ENCODE results near the gene SGTA. TPM values are rescaled to one million over a fixed set of nuclear protein-coding genes. Genes with fewer than 3 reads are reported as not detected.

SGTA gene
- total RNA-seq, 3 donors from 2014 or later (not counting 1 experiment from before 2014, with no cell fraction given), result 35.2 to 38.1 (median 36.2) TPM

DNA sequence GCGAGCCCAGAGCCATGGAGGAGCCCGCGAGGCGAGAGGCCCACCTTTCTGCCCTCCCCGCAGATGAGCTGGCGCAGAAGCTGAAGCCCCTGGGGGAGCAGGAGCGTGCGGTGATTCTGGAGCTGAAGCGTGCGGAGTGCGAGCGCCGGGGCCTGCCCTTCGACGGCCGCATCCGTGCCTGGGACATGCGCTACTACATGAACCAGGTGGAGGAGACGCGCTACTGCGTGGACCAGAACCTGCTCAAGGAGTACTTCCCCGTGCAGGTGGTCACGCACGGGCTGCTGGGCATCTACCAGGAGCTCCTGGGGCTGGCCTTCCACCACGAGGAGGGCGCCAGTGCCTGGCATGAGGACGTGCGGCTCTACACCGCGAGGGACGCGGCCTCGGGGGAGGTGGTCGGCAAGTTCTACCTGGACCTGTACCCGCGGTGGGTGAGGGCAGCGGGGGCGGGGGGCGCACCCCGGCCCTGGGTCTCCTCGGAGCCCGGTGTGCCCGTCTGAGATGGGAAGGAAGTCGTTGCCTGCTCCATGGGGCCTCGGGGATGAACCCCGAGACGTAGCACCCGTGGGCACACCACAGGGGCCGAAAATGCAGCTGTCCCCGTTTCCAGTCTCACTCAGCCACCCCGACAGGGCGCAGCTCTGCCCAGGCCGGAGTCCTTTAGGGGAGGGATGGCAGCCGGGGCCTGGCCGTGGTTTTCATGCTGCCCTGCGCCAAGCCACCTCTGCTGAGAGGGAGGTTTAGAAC, 24.5 kb upstream of the SGTA start:
- Mint-ChIP-seq H3K9me3 (no peaks in the 10 kb centered on the region), H3K4me1 (peaks cover 5 to 9% of the 10 kb centered on the region in 2 donors), H3K4me3 (no peak overlapping the region), H3K27me3 (ENCODE audit: low read depth in 2 of 2) (no peaks in the 10 kb centered on the region), H3K36me3 (no peaks in the 10 kb centered on the region), H3K27ac (no peak overlapping the region)
- Histone ChIP-seq H3K4me1 (ENCODE audit: control insufficient read depth, insufficient read depth, low read length) (no peaks in the 10 kb centered on the region), H3K4me3 (ENCODE audit: low read length) (no peak overlapping the region), H3K27ac (ENCODE audit: low read length) (no peak overlapping the region), H3K9me3 (ENCODE audit: control insufficient read depth, insufficient read depth, low read length) (no peaks in the 10 kb centered on the region), H3K36me3 (ENCODE audit: control insufficient read depth, insufficient read depth, low read length) (peaks cover 15% of the 10 kb centered on the region), H3K27me3 (ENCODE audit: control insufficient read depth, insufficient read depth, low read length) (no peaks in the 10 kb centered on the region)
- 98% methylated on average over 56 of the region's 56 CpGs for WGBS (ENCODE audit: insufficient coverage)
- intact Hi-C loops (cut with micrococcal nuclease), result no loop called here
- DNase-seq (no peak), ATAC-seq (no peak)
- TF ChIP-seq, protein P1, sequence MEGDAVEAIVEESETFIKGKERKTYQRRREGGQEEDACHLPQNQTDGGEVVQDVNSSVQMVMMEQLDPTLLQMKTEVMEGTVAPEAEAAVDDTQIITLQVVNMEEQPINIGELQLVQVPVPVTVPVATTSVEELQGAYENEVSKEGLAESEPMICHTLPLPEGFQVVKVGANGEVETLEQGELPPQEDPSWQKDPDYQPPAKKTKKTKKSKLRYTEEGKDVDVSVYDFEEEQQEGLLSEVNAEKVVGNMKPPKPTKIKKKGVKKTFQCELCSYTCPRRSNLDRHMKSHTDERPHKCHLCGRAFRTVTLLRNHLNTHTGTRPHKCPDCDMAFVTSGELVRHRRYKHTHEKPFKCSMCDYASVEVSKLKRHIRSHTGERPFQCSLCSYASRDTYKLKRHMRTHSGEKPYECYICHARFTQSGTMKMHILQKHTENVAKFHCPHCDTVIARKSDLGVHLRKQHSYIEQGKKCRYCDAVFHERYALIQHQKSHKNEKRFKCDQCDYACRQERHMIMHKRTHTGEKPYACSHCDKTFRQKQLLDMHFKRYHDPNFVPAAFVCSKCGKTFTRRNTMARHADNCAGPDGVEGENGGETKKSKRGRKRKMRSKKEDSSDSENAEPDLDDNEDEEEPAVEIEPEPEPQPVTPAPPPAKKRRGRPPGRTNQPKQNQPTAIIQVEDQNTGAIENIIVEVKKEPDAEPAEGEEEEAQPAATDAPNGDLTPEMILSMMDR (IDR thresholded peaks at IDR 0.05), result no peak

DNA sequence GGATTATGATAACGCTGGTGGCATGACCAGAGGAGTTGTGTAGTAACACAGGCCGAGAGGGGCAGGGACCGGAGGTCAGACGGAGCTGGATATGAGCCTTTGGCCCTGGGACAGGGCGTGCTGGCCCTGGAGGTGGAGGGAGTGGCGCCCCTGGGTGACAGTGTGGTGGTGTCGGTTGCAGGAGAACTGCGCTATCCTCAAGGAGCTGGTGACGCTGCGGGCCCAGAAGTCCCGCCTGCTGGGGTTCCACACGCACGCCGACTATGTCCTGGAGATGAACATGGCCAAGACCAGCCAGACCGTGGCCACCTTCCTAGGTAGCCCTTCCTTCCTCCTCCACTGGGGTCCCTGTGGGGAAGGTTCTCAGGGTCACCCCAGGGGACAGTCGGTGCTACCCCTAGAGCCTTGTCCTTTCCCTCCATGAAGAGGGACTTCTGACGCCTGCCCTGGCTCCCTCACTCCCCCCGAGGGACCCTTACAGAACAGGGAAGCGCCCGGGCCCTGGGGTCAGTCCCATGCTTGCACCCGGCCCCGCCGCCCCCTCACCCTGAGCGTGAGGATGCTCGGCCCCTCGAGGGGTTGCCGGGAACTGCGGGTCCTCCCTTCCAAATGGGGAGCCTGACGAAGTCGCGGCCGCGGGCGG, 23.8 kb upstream of the SGTA start:
- Mint-ChIP-seq H3K27me3 (ENCODE audit: low read depth in 2 of 2) (no peaks in the 10 kb centered on the region), H3K36me3 (no peaks in the 10 kb centered on the region), H3K4me3 (no peak overlapping the region), H3K4me1 (peaks cover 7 to 11% of the 10 kb centered on the region in 2 donors), H3K9me3 (no peaks in the 10 kb centered on the region), H3K27ac (no peak overlapping the region)
- no peak for DNase-seq
- H3K4me1 ChIP-seq (ENCODE audit: control insufficient read depth, insufficient read depth, low read length), result no peaks in the 10 kb centered on the region
- no peak overlapping the region for H3K27ac ChIP-seq (ENCODE audit: low read length)
- H3K4me3 ChIP-seq (ENCODE audit: low read length), result no peak overlapping the region
- intact Hi-C loops (cut with micrococcal nuclease), result no loop called here
- peaks cover 15% of the 10 kb centered on the region for H3K36me3 ChIP-seq (ENCODE audit: control insufficient read depth, insufficient read depth, low read length)
- TF ChIP-seq, protein P1 (IDR thresholded peaks at IDR 0.05), result no peak
- no peaks in the 10 kb centered on the region for H3K9me3 ChIP-seq (ENCODE audit: control insufficient read depth, insufficient read depth, low read length)
- ATAC-seq, result no peak
- H3K27me3 ChIP-seq (ENCODE audit: control insufficient read depth, insufficient read depth, low read length), result no peaks in the 10 kb centered on the region
- WGBS (ENCODE audit: insufficient coverage), result 98% methylated on average over 34 of the region's 34 CpGs

DNA sequence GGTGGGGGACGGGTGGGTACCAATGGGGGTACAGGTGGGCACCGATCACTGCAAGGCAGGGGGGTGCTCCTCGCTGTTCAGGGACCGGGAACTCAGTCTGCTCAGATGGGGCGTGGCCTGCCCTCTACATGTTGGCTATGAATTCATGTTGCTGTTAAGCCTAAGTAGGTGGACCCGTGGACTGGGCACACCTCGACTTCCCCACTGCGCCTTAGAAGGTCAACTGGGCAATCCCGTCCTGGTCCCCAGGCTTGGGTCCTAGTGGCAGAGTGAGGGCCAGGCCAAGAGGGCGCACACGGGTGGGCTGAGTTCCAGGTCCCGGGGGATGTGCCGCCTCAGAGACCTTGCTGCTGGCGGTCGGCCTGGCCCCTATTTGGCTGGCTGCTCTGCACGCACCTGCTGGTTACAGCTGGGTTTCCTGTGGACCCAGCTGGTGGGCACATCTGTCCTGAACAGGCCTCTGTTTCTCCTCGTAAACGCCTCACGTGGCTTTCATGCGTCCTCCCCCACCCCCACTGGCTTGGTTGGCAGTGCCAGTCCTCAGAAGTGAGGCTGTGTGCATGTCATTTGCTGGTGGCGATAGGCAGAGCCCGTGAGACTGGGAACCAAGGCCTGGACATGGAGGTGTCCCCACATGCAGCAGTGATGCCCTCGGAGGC, 23.0 kb upstream of the SGTA start:
- no peaks in the 10 kb centered on the region for H3K9me3 Mint-ChIP-seq
- H3K27ac ChIP-seq (ENCODE audit: low read length), result no peak overlapping the region
- H3K27me3 Mint-ChIP-seq (ENCODE audit: low read depth in 2 of 2), result no peaks in the 10 kb centered on the region
- intact Hi-C loops (cut with micrococcal nuclease), result no loop called here
- H3K9me3 ChIP-seq (ENCODE audit: control insufficient read depth, insufficient read depth, low read length), result no peaks in the 10 kb centered on the region
- H3K4me1 ChIP-seq (ENCODE audit: control insufficient read depth, insufficient read depth, low read length), result no peaks in the 10 kb centered on the region
- WGBS (ENCODE audit: insufficient coverage), result 94% methylated on average over 23 of the region's 23 CpGs
- no peak for DNase-seq
- no peaks in the 10 kb centered on the region for H3K36me3 Mint-ChIP-seq
- peaks cover 7 to 11% of the 10 kb centered on the region in 2 donors for H3K4me1 Mint-ChIP-seq
- ATAC-seq, result no peak
- H3K27ac Mint-ChIP-seq, result no peak overlapping the region
- no peak overlapping the region for H3K4me3 Mint-ChIP-seq
- TF ChIP-seq, protein P1 (IDR thresholded peaks at IDR 0.05), result no peak
- H3K27me3 ChIP-seq (ENCODE audit: control insufficient read depth, insufficient read depth, low read length), result no peaks in the 10 kb centered on the region
- H3K4me3 ChIP-seq (ENCODE audit: low read length), result no peak overlapping the region
- H3K36me3 ChIP-seq (ENCODE audit: control insufficient read depth, insufficient read depth, low read length), result peaks cover 15% of the 10 kb centered on the region

All from natural killer cell (primary cell).